HG03045 (cell line): ENCODE data around the gene EDC3.
"Not testable (repeated sequence)": the region's sequence is repeated elsewhere in the genome, so short reads cannot be mapped to it uniquely, and the experiment has no call there.

Experiments used
- ATAC-seq: cut with Tn5 transposase; IDR thresholded peaks from one replicate; pipeline ENCODE4 v1.9.1; 2021; ENCODE audit warnings: mild to moderate bottlenecking, moderate library complexity; ENCODE audit not compliant: unreplicated experiment

Gene EDC3

DNA sequence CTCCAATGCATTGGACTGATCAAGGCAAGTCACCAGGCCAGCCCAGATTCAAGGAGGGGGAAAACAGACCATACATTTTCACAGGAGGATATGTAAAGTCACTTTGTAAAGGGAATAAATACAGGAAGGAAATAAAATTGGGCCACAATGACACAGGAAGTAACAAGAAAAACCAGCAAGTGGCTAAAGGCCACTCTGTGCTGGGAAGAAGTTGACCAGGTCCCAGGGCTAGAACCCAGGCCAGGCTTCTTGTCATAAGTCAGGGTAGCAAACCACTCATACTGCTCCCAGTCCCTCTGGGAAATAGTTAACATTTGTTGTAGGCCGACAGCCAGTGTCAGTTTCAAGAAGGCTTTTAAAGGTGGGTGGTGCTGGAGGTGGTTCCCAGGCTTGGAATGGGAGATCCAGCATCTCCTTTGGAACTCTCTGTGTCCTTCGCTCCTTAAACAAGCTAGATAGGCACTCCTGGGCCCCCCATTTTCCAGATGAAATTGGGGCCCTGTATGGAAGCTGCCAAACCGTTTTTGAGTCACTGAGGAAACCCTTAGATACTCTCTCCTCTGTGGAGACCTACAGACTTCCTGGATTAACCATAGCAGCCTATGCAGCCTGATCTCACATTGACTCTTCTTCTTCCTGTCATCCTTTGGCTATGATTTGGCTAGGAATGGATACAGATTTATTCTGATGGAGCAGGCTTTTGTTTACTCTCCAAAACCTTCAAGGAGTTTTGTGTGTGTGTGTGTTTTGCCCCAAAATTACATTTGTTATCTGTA lies 14.7 kb upstream of the EDC3 start:
- ATAC-seq, result no peak

DNA sequence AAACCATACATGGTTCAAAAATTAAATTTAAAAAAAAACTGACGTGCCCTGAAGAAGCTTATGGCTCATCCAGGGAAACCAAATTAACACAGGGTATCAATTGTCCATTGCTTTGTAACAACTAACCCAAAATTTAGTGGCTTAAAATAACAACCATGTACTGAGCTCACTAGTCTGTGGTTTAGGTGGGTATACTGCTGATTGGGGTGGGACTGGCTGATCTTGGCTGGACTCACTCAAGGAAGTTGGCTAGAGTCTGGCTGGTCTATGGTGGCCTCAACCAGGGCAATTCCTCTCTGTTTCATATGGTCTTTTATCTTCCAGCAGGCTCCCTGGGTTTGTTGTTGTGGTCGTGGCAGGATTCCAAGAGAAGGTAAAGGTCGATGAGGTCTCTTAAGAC lies 14.1 kb upstream of the EDC3 start:
- no peak for ATAC-seq

DNA sequence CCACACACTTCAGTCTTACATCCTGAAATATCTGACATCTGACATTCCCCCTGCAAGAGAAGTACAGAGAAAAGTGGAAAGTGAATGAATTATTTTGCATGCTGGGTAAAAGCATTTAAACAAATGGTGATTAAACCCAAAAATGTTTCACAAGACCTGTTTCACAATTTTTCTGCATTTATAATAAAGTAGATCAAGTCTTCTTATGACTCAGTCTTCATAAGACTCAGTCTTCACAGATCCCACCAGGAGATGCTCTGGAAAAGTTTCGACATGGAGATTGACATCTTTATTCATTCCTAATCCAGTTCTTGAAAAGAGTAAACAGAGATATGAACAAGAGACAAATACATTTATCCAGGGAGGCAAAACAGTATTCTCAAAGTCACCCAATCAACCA lies 13.2 kb upstream of the EDC3 start:
- no peak for ATAC-seq

DNA sequence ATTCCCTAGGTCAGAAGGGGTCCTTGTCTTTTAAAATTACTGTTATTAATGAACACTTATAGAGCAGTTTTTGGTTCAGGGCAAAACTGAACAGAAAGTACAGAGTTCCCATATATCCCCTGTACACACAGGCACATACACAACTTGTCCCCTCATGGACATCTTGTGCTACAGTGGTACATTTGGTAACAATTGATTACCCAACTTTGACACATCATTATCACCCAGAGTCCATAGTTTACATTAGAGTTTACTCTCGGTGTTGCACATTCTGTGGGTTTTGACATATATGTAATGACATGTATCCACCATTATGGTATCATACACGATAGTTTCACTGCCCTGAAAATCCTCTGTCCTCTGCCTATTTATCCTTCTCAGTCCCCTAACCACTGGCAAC lies 984 bp upstream of the EDC3 start:
- no peak for ATAC-seq

DNA sequence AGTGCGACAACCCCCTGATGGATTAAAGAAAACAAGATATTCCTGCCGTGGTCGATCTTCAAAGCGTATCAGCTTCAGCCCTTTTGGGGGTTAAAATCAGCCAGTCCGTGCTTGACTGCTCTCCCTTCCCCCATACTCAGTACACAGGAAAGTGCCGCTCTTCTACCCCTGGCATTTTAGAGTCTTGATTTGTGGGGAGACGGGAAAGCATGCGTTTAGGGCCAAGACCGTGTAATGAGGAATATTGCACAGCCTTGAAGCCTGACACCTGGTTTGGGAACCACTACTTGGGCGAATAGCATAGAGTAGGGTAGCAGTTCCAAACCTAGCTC lies 540 bp upstream of the EDC3 start:
- no peak for ATAC-seq

DNA sequence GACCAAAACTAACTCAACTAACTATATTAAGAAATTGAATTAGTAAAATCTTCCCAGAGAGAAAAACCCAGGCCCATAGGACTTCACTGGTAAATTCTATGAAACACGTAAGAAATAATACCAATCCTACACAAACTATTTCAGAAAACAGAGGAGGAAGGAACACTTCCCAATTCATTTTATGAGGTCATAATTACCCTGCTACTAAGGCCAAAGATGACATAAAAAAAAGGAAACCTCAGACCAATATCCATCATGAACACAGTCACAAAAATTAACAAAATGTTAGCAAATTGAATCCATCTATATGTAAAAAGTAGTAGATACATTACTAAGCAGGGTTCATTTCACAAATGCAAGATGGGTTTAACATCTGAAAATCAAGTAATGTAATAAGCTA lies 3.5 kb downstream of the EDC3 start:
- ATAC-seq, result no peak

DNA sequence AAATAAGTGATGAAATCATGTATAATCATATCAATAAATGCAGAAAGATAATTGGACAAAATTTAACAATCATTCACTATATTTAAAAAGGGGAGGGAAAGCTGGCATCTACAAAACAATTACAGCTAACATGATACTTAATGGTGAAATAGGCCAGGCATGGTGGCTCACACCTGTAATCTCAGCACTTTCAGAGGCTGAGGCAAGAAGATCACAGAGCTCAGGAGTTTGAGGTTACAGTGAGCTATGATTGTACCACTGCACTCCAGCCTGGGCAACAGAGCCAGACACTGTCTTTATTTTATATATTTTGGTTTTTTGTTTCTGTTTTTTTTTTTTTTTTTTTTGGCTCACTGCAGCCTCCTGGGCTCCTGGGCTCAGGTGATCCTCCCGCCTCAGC lies 12.1 kb downstream of the EDC3 start:
- ATAC-seq, result no peak

DNA sequence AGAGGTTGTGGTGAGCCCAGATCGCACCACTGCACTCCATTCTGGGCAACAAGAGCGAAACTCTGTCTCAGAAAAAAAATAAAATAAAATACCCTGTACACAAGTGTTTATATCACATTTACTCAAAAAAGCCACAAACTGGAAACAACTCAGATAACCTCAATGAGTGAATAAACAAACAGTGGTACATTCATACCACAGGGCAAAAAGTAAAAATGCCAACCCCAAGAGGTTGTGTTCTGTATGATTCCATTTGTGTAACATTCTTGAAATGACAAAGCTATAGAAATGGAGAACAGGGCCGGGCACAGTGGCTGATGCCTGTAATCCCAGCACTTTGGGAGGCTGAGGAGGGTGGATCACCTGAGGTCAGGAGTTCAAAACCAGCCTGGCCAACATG lies 12.9 kb downstream of the EDC3 start:
- no peak for ATAC-seq

DNA sequence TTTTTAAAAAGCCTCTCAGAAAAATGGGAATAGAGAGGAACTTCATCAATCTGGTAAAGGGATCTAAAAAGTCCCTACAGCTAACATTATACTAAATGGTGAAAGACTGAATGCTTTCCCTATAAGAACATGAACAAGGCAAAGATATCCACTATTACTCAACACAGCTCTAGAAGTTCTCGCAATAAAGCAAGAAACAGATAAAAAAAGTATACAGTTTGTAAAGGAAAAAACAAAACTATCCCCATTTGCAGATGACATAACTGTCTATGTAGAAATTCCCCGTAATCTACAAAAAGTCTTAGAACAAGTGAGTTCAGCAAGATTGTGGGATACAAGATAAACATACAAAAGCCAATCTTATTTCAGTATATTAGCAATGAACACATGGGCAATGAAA lies 15.4 kb downstream of the EDC3 start:
- no peak for ATAC-seq

DNA sequence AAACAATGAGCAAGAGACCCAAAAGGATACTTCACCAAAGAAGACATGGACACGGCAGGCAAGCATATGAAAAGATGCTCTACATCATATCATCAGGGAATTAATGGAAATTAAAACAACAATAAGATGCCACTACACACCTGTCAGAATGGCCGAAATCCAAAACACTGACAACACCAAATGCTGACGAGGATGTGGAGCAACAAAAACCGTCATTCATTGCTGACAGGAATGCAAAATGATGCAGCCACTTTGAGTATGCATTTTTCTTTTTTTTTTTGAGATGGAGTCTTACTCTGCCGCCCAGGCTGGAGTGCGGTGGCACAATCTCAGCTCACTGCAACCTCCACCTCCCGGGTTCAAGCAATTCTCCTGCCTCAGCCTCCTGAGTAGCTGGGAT lies 19.0 kb downstream of the EDC3 start:
- ATAC-seq, result no peak

DNA sequence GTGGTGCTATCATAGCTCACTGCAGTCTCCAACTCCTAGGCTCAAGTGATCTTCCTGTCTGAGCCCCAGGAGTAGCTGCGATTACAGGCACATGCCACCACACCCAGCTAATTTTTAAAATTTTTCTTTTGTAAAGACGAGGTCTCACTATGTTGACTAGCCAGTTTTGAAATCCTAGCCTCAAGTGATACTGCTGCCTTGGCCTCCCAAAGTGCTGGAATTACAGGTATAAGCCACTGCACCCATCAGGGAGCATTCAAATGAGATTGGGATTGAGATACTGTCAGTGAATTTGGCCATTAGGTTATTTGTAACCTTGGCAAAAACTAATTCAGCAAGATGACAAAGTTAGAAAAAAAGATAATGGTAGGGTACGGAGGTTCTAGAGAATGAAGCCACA lies 21.7 kb downstream of the EDC3 start:
- ATAC-seq, result no peak

DNA sequence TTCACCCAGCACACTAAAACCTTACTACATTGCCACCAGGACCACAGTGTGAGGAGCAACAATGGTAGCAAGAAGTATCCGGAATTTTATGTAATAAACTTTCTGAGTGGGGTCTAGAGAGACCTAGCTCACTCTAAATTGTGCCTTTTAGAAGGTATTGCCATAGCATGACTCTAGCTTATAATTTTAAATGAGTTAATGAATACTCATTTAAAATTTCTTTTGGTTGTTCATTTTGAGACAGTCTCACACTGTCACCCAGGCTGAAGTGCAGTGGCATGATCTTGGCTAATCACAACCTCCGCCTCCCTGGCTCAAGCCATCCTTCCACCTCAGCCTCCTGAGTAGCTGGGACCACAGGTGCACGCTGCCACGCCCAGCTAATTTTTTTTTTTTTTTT lies 26.2 kb downstream of the EDC3 start:
- no peak for ATAC-seq

DNA sequence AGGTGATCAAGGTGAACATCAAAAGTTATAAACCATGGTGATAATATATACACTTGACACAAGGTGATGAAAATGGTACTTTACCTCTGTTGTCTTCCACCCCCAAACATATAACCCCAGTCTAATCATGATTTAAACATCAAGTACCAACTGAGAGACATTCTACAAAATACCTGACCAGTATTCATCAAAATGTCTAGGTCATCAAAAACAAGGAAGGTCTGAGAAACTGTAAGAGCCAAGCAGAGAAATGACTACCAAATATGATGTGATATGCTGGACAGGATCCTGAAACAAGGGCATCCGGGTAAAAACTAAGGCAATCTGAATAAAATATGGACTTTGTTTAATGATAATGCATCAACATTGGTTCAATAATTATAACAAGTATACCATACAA lies 27.8 kb downstream of the EDC3 start:
- ATAC-seq, result no peak

DNA sequence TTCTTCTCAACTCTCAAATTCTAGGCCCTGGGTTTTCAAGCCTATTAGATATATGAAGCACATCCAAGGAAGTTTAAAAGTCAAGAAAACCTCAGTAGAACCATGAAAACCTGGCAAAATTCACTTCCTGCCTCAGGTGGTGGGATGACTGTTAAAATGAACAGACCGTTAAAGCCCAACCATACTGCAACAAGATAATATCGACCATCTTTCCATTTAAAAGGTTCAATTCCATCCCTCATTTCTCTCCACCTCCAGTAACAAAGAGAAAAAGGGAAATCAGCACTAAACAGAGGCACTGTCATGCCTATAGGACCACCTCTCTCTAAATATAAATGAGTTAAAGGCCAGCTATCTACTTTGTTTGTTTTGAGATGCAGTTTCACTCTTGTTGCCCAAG lies 31.2 kb downstream of the EDC3 start:
- ATAC-seq, result no peak

DNA sequence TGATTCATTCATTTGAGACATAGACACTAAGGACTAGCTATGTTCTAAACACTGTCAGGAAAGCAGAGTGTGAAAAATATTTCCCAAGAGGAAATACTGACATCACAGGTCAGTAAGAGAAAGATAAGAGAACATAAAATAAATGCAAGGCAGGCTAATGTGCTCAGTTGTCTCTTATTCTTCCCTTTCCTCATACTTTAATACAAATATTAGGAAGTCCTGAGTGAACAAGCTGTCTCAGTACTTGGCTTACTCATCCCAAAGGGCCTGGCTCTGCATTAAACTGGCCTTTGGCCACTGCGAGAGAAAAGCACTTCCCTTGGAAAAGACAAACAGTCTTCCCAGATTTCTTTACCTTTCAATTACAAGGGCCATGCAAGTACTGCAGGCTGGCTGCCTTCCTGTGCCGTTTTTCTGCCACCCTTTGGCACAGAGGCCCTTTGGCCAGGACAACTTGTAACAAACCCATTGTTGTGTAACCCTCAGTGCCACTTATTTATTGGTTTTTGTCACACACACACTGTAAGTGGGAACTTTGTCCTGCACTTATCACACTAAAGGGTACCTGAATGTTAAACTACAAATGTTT lies 31.7 kb downstream of the EDC3 start:
- ATAC-seq, result no peak

DNA sequence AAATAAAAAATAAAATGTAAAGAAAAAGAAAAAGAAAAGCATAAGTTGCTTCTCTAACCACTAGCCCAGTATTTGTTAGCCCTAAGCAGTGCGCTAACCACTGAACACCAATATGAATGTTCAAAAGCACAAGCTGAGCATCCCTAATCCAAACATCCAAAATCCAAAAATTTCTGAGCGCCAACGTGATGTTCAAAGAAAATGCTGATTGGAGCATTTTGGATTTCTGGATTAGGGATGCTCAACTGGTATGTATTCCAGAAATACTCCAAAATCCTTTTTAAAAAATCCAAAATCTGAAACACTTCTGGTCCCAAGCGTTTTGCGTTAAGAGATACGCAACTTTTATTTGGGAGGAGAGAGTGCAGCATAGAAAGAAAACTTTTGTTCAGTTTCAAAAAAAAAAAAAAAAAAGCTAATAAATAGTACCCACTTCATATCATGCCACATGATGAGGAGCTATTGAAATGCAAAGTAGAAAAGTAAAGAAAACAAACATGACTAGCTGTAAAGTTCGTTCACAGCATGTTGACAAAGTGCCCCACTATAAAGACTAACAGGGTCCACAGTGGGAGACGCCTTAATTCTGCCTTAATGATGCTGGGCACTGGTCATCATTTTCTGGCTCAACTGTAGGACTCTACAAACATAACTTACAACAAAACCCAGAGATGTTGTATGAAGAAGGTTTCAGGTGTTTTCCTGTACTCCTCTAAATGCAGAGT lies 32.4 kb downstream of the EDC3 start:
- no peak for ATAC-seq

DNA sequence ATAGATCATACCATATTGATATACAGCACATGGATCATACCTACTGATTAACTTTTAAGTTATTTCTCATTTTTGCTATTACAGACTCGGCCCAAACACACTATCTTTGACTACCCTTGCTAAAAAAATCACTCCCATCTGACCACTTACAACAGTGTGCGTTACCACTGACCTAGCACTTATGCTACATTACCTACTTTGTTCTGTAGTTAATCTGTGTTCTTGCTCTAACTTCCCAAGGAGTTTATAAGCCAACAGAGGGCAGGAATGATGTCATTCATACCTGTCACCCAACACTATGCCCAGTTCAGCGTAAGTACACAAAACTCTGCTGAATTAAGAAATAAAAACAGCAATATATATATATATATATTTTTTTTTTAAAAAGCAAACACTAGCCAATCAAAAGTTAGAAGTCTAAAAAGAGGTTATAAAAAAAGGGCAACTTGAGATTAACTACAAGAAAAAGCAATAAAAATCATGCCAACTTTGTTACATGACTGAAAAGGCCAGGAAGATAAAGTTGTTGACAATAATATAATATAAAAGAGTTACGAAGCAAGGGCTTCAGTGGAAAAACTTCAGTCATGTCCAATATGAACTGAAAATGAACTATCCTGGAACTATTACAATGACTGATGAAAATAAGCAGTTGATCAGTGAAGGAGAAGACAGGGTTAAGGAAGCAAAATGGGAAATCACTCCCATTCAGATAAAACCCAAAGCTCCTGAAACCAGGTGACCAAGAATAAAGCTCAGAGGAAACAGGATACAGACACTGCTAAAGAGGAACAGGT lies 33.6 kb downstream of the EDC3 start:
- ATAC-seq, result no peak

DNA sequence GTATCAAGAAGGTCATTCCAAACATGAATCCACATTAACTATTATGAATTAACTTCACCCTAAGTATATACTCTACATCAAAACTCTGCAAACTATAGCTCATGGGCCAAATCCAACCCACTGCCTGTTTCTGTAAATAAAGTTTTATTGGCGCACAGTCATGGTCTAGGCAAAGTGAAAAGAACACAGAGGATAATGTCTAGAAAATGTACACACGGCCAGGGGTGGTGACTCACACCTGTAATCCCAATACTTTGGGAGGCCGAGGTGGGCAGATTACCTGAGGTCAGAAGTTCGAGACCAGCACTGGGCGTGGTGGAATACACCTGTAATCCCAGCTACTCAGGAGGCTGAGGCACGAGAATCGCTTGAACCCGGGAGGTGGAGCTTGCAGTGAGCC lies 34.5 kb downstream of the EDC3 start:
- not testable (repeated sequence) for ATAC-seq

DNA sequence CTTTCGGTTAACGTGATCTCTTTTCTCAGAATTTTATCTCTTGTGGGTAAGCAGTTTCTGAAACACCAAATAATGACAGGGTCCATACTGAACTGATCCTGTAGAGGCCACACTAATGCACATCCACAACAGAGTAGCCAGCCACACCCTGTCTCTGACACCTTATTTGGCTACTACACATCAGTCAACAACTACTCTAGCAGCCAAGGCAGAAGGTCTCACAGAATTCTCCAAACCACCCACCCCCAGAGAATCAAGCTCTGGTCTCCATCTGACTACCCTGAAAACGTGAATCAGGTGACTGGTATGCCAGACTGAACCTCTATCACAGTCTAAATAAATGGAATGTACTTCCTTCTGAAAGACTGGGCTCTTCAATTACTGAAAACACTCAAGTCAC lies 38.0 kb downstream of the EDC3 start:
- ATAC-seq, result no peak

DNA sequence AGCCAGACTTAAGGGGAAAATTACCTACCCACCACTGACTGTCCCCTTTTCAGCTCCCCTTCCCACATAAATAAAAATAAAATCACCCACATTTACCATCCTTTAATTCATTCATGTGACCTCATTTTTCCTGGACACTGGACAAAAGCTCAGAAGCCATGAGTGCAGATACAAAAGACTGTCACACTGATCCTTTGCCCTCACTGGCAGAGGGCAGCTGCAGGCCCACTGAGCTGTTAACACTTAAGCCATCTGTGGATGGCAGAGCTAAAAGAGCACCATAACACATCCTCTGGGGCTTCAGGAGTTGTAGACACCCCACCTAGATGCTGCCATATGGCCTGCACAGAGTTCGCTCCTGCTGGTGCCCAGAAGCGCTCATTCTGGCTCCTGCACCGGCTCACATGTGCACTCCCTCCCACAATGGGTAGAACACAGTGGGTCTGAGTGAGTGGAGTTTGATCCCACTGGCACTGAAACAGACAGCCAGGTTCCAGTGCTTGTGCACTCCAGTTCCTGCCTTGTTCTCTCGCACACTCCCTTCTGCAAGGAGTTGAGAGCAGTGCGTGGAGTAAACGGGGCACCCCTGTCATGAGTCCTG lies 38.8 kb downstream of the EDC3 start:
- ATAC-seq, result no peak

DNA sequence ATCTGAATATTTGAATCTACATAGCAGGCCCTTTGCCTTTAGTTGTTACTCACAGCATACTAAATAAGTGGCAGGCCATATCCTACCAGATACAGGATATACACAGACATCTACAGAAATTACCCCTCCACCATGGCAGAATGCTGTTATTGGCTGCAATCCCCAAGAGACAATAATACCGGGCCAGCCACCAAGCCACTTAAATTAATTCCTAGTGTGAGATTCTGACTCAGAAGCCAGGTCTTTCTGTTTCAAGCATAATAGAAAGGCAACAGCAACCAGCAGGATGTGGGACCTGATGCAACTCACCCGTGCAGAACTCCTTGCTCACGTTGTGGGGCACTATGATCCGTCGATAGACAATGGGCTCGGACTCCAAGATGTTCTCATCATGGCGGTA lies 40.4 kb downstream of the EDC3 start:
- no peak for ATAC-seq
